Measurements from ENCODE around the gene RRAGC. TPM values are rescaled to one million over a fixed set of nuclear protein-coding genes. Genes with fewer than 3 reads are reported as not detected.

The RRAGC gene, protein sequence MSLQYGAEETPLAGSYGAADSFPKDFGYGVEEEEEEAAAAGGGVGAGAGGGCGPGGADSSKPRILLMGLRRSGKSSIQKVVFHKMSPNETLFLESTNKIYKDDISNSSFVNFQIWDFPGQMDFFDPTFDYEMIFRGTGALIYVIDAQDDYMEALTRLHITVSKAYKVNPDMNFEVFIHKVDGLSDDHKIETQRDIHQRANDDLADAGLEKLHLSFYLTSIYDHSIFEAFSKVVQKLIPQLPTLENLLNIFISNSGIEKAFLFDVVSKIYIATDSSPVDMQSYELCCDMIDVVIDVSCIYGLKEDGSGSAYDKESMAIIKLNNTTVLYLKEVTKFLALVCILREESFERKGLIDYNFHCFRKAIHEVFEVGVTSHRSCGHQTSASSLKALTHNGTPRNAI
- total RNA-seq, result 10 to 100 TPM; 14.8 to 22.1 (median 18.8) TPM
- total RNA-seq (2013), result 22.8 TPM
- 5.2 to 18.3 (median 10.6) reads per million in 29 experiments for total RNA-seq

DNA sequence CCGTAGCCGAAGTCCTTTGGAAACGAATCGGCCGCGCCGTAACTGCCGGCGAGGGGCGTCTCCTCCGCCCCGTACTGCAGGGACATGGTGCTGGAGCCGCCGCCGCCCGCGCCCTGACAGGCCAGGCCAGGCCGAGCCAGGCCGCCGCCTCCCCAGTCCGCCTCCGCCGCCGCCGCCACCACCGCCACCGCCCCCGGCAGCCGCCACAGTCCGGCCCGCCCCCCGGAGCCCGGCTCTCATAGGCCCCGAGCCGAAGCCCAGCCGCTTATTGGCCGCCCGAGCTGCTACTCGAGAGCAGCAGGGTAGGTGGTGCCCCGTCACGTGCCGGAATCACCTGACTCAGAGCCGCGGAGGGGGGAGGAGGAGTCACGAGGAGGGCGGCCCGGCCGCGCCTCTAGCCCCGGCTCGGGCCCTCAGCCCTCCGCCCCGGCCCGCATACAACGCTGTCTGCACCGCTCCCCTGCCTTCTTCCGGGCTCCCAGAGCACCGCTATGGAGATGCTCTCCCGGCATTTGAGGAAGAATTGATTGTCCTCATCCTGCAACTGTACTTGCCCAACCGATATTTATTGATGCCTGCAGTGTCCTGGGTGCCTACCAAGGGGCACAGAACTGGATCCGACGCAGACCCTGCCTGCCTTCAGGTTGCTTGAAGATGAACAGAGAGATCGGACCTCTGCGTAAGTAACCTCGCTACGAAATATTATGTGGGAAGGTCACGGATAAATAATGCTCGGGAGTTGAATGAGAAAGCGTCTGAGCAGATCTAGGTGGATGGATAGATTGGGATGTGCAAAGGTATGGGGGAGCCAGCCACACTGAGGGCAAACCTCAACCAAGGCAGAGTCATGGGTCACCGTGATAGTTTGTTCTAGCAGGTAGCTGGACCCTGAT is at the start of gene RRAGC:
Gene RRAGC (minus strand): TSS at position 212 of the 893 bp plus-strand sequence. CDS start 126 bp downstream, at position 86.
- Histone ChIP-seq H3K27me3 (replicated peaks in 1 of 2; ENCODE audit: control insufficient read depth in 2 of 2, extremely low read depth in 1 of 2, insufficient read depth in 2 of 2, low read length in 1 of 2) (no peaks in the 10 kb centered on the region), H3K4me3 (ENCODE audit: control insufficient read depth in 1 of 2, extremely low read depth in 1 of 2, low read length in 1 of 2) (peak within 1 kb of the TSS; percentile 83 to 89), H3K9me3 (no peaks in the 10 kb centered on the region), H3K4me1 (ENCODE audit: control insufficient read depth in 1 of 2, extremely low read depth in 1 of 2, insufficient read depth in 2 of 2, low read length in 2 of 2) (peaks cover 9 to 28% of the 10 kb centered on the region in 2 experiments), H3K27ac (ENCODE audit: low read length) (peak within 1 kb of the TSS; percentile 49), H3K36me3 (ENCODE audit: control insufficient read depth in 2 of 2, extremely low read depth in 1 of 2, insufficient read depth in 1 of 2, low read length in 1 of 2) (peaks cover 5 to 17% of the 10 kb centered on the region in 2 donors)
- peaks cover 51 to 77% (median 63%) of the 10 kb centered on the region in 3 donors for H3K4me1 Mint-ChIP-seq
- no peaks in the 10 kb centered on the region for H3K27me3 Mint-ChIP-seq
- ATAC-seq (replicated peaks in 1 of 4), result peak; percentile 98 to 99 (median 98)
- POLR2A ChIA-PET, result no interaction called here
- peak; percentile 94 to 100 (median 98) for DNase-seq
- CTCF ChIA-PET, result no interaction called here
- H3K27ac Mint-ChIP-seq, result peak within 1 kb of the TSS; percentile 86 to 87
- no peaks in the 10 kb centered on the region for H3K9me3 Mint-ChIP-seq
- peak within 1 kb of the TSS; percentile 81 to 94 (median 90) for H3K4me3 Mint-ChIP-seq
- peaks cover 17% of the 10 kb centered on the region for H3K36me3 Mint-ChIP-seq
- WGBS (ENCODE audit: insufficient coverage), result under 1% methylated on average over 60 of the region's 70 CpGs

DNA sequence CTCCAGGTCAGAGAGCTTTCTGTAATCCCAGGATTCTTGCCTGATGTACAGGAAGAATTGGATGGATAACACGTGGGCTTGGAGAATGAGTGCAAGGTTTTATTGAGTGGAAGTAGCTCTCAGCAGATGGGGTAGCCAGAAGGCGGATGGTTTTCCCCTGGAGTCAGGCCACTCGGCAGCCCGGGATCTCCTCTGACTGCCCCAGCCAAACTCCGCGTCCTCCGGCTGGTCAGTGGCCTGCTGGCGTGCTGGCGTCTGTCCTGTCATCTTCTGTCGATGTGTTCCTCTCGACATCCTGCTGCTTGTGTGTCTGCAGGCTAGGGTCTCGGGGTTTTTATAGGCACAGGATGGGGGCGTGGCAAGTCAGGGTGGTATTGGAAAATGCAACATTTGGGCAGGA is 49.2 kb upstream of the RRAGC start:
- Mint-ChIP-seq H3K27me3 (no peaks in the 10 kb centered on the region), H3K4me3 (no peak overlapping the region), H3K4me1 (no peaks in the 10 kb centered on the region), H3K27ac (no peak overlapping the region), H3K36me3 (no peaks in the 10 kb centered on the region), H3K9me3 (peaks cover 0 to 4% (median 0%) of the 10 kb centered on the region in 3 donors)
- 94% methylated on average over 8 of the region's 13 CpGs for WGBS (ENCODE audit: insufficient coverage)
- ChIA-PET CTCF (interaction anchor here in 1 of 2 donors (0.6 kb wide), 1 partner anchor 92 kb away, joined by 3 read pairs; no protein-coding TSS in a partner anchor), POLR2A (interaction anchor here in 1 of 2 donors (0.6 kb wide), 1 partner anchor 50 kb away, joined by 11 read pairs; no protein-coding TSS in a partner anchor)
- DNase-seq (no peak), ATAC-seq (replicated peaks in 1 of 4) (no peak)
- H3K4me1 ChIP-seq (ENCODE audit: control insufficient read depth in 1 of 2, extremely low read depth in 1 of 2, insufficient read depth in 2 of 2, low read length in 2 of 2), result no peaks in the 10 kb centered on the region
- H3K9me3 ChIP-seq, result no peaks in the 10 kb centered on the region
- H3K27me3 ChIP-seq (replicated peaks in 1 of 2; ENCODE audit: control insufficient read depth in 2 of 2, extremely low read depth in 1 of 2, insufficient read depth in 2 of 2, low read length in 1 of 2), result no peaks in the 10 kb centered on the region
- H3K27ac ChIP-seq (ENCODE audit: low read length), result no peak overlapping the region
- H3K4me3 ChIP-seq (ENCODE audit: control insufficient read depth in 1 of 2, extremely low read depth in 1 of 2, low read length in 1 of 2), result no peak overlapping the region
- no peaks in the 10 kb centered on the region for H3K36me3 ChIP-seq (ENCODE audit: control insufficient read depth in 2 of 2, extremely low read depth in 1 of 2, insufficient read depth in 1 of 2, low read length in 1 of 2)

DNA sequence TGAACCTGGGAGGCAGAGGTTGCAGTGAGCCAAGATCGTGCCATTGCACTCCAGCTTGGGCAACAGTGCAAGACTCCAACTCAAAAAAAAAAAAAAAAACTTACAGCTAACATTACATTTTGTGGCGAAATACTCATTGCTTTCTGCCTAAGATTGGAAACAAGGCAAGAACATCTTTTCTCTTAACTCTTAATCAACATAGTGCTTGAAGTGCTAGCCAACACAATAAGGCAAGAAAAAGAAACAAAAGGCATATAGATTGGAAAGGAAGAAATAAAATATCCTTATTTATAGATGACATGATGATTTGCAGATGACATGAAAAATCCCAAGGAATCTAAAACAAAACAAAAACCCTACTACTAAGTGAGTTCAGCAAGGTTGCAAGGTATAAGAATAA is 46.4 kb upstream of the RRAGC start:
- Mint-ChIP-seq H3K27me3 (no peaks in the 10 kb centered on the region), H3K4me1 (no peaks in the 10 kb centered on the region), H3K4me3 (no peak overlapping the region), H3K9me3 (peaks cover 0 to 4% (median 0%) of the 10 kb centered on the region in 3 donors), H3K36me3 (no peaks in the 10 kb centered on the region), H3K27ac (no peak overlapping the region)
- CTCF ChIA-PET, result no interaction called here
- Histone ChIP-seq H3K36me3 (ENCODE audit: control insufficient read depth in 2 of 2, extremely low read depth in 1 of 2, insufficient read depth in 1 of 2, low read length in 1 of 2) (no peaks in the 10 kb centered on the region), H3K27ac (ENCODE audit: low read length) (no peak overlapping the region), H3K9me3 (no peaks in the 10 kb centered on the region), H3K4me3 (ENCODE audit: control insufficient read depth in 1 of 2, extremely low read depth in 1 of 2, low read length in 1 of 2) (no peak overlapping the region), H3K4me1 (ENCODE audit: control insufficient read depth in 1 of 2, extremely low read depth in 1 of 2, insufficient read depth in 2 of 2, low read length in 2 of 2) (no peaks in the 10 kb centered on the region), H3K27me3 (replicated peaks in 1 of 2; ENCODE audit: control insufficient read depth in 2 of 2, extremely low read depth in 1 of 2, insufficient read depth in 2 of 2, low read length in 1 of 2) (no peaks in the 10 kb centered on the region)
- DNase-seq (no peak), ATAC-seq (replicated peaks in 1 of 4) (no peak)
- POLR2A ChIA-PET, result no interaction called here
- no CpG with 5 or more reads among the region's 2 CpGs for WGBS (ENCODE audit: insufficient coverage)

DNA sequence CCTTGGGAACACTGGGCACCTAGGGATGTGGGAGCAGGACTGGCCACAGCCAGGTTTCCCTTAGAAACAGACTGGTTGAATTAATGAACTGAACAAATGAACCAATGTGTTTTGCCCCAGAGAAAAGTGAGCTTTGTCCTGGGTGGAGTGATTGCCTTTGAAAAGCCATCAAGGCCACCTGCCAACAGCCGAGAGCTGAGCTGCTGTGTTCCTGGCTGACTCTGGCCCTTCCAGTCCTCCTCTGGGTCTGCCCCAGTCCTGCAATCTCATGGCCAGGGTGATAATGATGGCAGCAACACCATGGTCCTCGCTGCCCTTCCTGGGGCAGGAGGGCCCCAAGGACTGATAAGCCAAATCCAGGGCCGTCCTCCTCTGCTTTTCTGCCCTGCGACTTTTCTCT is 40.0 kb upstream of the RRAGC start:
- CTCF ChIA-PET, result no interaction called here
- Mint-ChIP-seq H3K9me3 (no peaks in the 10 kb centered on the region), H3K4me3 (no peak overlapping the region), H3K27ac (no peak overlapping the region), H3K27me3 (no peaks in the 10 kb centered on the region), H3K4me1 (no peaks in the 10 kb centered on the region), H3K36me3 (no peaks in the 10 kb centered on the region)
- H3K4me3 ChIP-seq (ENCODE audit: control insufficient read depth in 1 of 2, extremely low read depth in 1 of 2, low read length in 1 of 2), result no peak overlapping the region
- H3K36me3 ChIP-seq (ENCODE audit: control insufficient read depth in 2 of 2, extremely low read depth in 1 of 2, insufficient read depth in 1 of 2, low read length in 1 of 2), result no peaks in the 10 kb centered on the region
- ATAC-seq (replicated peaks in 1 of 4) (no peak), DNase-seq (no peak)
- H3K27ac ChIP-seq (ENCODE audit: low read length), result no peak overlapping the region
- POLR2A ChIA-PET, result no interaction called here
- no peaks in the 10 kb centered on the region for H3K4me1 ChIP-seq (ENCODE audit: control insufficient read depth in 1 of 2, extremely low read depth in 1 of 2, insufficient read depth in 2 of 2, low read length in 2 of 2)
- 73% methylated on average over 3 of the region's 4 CpGs for WGBS (ENCODE audit: insufficient coverage)
- H3K9me3 ChIP-seq, result no peaks in the 10 kb centered on the region
- H3K27me3 ChIP-seq (replicated peaks in 1 of 2; ENCODE audit: control insufficient read depth in 2 of 2, extremely low read depth in 1 of 2, insufficient read depth in 2 of 2, low read length in 1 of 2), result peaks cover 0 to 6% of the 10 kb centered on the region in 2 experiments

DNA sequence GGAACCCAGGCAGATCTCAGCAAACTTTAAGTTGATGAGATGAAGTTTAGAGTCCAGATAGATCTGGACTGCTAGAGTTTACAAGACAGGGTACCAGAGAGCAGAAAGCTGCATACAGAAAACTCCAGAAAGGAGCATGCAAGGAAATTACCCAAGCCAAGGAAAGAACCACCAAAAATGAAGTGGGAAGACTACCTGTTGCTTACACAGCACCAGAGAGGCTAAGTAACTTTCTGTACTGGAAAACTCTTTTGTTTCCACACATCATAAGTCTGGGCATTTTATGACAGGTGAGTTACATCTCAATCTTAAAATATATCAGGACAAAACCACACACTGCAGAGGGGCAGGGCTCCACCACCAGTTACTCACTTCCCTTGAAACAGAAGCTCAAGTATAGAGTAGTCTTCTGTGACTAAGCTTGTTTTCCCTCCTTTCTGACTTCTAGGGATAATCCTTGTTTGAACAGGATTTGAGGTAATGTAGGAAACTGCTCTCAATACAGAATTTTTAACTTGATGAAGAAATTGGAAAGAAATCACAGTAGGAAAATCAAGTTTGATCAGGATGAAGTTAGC is 39.2 kb upstream of the RRAGC start:
- H3K27ac Mint-ChIP-seq, result no peak overlapping the region
- H3K4me3 Mint-ChIP-seq, result no peak overlapping the region

DNA sequence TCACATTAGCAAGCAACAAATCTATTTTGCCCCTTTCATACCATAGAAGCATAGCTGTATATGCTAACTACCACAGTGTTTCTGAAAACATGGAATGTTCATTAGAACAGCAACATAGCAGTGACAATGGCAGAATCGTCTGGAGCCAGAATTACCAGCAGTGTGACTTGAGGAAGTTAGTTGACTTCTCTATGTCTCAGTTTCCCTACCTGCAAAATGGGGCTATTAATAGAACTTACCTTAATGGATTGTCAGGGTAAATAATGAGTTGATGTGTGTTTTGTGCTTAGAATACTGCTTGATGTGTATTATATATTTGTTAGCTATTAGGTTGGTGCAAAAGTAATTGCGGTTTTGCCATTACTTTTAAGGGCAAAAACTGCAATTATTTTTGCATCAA is 36.6 kb upstream of the RRAGC start:
- no peaks in the 10 kb centered on the region for H3K27me3 Mint-ChIP-seq
- no peak overlapping the region for H3K4me3 ChIP-seq (ENCODE audit: control insufficient read depth in 1 of 2, extremely low read depth in 1 of 2, low read length in 1 of 2)
- no peaks in the 10 kb centered on the region for H3K36me3 ChIP-seq (ENCODE audit: control insufficient read depth in 2 of 2, extremely low read depth in 1 of 2, insufficient read depth in 1 of 2, low read length in 1 of 2)
- H3K27ac ChIP-seq (ENCODE audit: low read length), result no peak overlapping the region
- H3K9me3 Mint-ChIP-seq, result no peaks in the 10 kb centered on the region
- no peaks in the 10 kb centered on the region for H3K36me3 Mint-ChIP-seq
- no peaks in the 10 kb centered on the region for H3K9me3 ChIP-seq
- ChIA-PET CTCF (no interaction called here), POLR2A (interaction anchor here in 1 of 2 donors (0.5 kb wide), 1 partner anchor 93 kb away, joined by 4 read pairs; no protein-coding TSS in a partner anchor)
- no peaks in the 10 kb centered on the region for H3K4me1 ChIP-seq (ENCODE audit: control insufficient read depth in 1 of 2, extremely low read depth in 1 of 2, insufficient read depth in 2 of 2, low read length in 2 of 2)
- no peak overlapping the region for H3K4me3 Mint-ChIP-seq
- H3K27ac Mint-ChIP-seq, result no peak overlapping the region
- ATAC-seq (replicated peaks in 1 of 4) (no peak), DNase-seq (no peak)
- peaks cover 0 to 7% (median 0%) of the 10 kb centered on the region in 3 donors for H3K4me1 Mint-ChIP-seq
- no CpG with 5 or more reads among the region's 2 CpGs for WGBS (ENCODE audit: insufficient coverage)
- peaks cover 0 to 6% of the 10 kb centered on the region in 2 experiments for H3K27me3 ChIP-seq (replicated peaks in 1 of 2; ENCODE audit: control insufficient read depth in 2 of 2, extremely low read depth in 1 of 2, insufficient read depth in 2 of 2, low read length in 1 of 2)

More for the DNA sequence above, 39.2 kb upstream of the RRAGC start:
- Mint-ChIP-seq H3K4me1 (no peaks in the 10 kb centered on the region), H3K27me3 (no peaks in the 10 kb centered on the region), H3K36me3 (no peaks in the 10 kb centered on the region), H3K9me3 (no peaks in the 10 kb centered on the region)
- Histone ChIP-seq H3K4me3 (ENCODE audit: control insufficient read depth in 1 of 2, extremely low read depth in 1 of 2, low read length in 1 of 2) (no peak overlapping the region), H3K27ac (ENCODE audit: low read length) (no peak overlapping the region), H3K27me3 (replicated peaks in 1 of 2; ENCODE audit: control insufficient read depth in 2 of 2, extremely low read depth in 1 of 2, insufficient read depth in 2 of 2, low read length in 1 of 2) (peaks cover 0 to 6% of the 10 kb centered on the region in 2 experiments), H3K9me3 (no peaks in the 10 kb centered on the region), H3K4me1 (ENCODE audit: control insufficient read depth in 1 of 2, extremely low read depth in 1 of 2, insufficient read depth in 2 of 2, low read length in 2 of 2) (no peaks in the 10 kb centered on the region), H3K36me3 (ENCODE audit: control insufficient read depth in 2 of 2, extremely low read depth in 1 of 2, insufficient read depth in 1 of 2, low read length in 1 of 2) (no peaks in the 10 kb centered on the region)
- ChIA-PET CTCF (no interaction called here), POLR2A (no interaction called here)
- no peak for ATAC-seq (replicated peaks in 1 of 4)
- DNase-seq, result no peak

All from T-cell (primary cell).